HG03045 (cell line): ENCODE results near the gene MCUB.
"Not testable (repeated sequence)": the region's sequence is repeated elsewhere in the genome, so short reads cannot be mapped to it uniquely, and the experiment has no call there.

Source experiments
- ATAC-seq: cut with Tn5 transposase; IDR thresholded peaks from one replicate; pipeline ENCODE4 v1.9.1; 2021; ENCODE audit warnings: mild to moderate bottlenecking, moderate library complexity; ENCODE audit not compliant: unreplicated experiment

The MCUB gene

DNA sequence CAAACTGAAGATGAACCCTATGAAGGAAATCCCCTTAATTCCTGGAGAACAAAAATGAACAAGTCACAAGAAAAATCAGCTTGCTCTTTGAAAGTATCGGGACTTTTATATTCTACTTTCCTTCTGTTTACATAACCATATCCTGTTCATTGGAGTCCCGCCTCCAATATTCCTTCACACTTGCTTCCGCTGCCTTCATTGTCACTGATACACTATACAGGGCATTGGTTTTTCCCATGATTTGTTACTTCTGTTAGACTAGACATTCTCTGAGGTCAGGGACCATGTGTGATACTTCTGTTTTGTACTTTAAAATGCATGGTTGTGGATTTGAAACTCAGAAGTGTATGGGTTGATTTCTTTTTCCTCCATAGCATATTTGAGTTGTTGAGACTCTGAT is 18.8 kb downstream of the MCUB start:
- ATAC-seq, result no peak

DNA sequence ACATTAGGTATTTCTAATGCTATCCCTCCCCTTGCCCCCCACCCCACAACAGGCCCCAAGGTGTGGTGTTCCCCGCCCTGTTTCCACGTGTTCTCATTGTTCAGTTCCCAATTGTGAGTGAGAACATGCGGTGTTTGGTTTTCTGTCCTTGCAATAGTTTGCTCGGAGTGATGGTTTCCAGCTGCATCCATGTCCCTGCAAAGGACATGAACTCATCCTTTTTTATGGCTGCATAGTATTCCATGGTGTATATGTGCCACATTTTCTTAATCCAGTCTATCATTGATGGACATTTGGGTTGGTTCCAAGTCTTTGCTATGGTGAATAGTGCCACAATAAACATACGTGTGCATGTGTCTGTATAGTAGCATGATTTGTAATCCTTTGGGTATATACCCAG is 20.0 kb downstream of the MCUB start:
- ATAC-seq, result not testable (repeated sequence)

DNA sequence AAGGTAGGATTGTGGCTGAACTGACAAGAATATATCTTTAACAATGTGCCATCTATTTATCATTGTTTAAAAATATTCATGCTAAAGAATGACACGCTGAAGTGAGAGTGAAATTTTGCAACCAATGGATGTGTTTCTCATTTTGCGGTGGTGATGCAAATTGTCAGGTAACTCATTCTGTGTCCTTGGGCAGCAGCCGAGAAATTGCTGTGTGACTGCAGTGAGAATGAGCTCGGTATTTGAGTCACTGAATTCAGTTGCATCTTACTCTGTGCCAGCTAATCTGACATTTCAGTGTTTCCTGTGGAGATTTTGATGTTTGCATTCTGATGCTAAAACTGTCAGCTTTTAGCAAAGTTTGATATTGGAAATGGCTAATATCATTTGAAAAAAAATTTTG is 28.1 kb downstream of the MCUB start:
- peak; percentile 98 for ATAC-seq

DNA sequence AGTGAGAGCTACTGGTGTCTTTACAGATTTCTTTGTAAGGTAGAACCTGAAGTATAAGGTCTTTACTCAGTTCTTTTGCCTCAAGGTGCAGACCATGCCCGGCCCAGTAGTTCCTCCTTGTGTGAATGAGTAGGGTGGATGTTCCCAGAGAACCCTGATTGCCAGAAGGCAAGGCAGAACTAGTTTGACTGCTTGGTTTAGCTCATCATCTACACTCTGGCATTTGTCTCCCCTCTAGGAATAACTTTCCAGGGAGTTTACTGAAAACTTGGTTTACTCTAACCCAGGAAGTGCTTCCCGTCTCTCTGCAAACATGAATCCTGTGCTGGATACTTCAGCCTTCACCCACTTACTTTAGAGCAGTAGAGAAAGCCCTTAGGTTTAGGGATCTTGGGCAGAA is 29.1 kb downstream of the MCUB start:
- no peak for ATAC-seq

DNA sequence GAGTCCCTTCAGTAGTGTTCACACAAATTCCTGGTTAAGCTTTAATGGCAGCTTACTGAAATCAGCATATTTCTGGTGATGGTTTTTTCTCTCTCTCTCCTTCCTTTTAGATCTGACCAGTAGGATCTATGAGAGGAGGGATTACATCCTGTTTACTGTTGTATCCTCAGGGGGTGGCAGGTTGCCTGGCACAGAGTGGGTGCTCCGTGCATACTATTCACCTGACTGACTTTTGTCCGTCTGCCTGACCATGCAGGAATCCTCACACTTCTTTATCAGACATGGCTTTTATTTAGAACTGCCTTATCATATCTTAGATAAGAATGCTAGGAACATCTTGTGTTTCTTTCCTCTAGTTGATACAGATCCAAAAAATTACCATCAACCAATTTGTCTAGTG is 29.6 kb downstream of the MCUB start:
- no peak for ATAC-seq

DNA sequence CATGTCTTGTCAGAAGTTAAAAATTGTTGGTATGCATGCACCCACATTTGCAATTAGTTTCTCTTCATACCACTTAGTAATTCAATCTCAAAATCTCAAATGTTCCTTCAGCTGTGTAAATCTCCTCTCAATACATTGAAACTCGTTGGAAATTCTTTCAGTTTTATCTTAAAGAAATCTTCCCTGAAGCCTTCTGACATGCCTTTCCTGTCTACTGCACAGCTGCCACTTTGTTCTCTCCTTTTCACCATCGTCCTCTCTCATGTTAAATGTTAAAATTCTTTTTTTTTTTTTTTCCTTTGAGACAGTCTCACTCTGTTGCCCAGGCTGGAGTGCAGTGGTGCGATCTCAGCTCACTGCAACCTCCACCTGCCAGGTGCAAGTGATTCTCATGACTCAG is 30.9 kb downstream of the MCUB start:
- no peak for ATAC-seq

DNA sequence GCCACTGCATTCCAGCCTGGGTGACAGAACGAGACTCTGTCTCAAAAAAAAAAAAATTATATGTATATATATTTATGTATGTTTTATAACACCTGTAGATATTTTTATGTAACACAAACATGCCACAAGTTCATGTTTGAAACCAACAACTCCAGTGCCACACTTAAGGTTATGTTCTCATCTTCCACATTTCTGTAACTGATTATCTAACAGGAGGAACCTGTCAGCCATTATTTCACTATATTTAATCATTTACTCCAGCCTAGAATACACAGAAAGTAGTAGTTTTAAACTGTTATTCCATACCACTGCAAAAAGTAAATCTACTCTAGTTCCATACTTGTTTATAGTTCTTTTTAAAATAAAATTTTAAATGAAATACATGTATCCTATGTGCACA is 32.3 kb downstream of the MCUB start:
- no peak for ATAC-seq

DNA sequence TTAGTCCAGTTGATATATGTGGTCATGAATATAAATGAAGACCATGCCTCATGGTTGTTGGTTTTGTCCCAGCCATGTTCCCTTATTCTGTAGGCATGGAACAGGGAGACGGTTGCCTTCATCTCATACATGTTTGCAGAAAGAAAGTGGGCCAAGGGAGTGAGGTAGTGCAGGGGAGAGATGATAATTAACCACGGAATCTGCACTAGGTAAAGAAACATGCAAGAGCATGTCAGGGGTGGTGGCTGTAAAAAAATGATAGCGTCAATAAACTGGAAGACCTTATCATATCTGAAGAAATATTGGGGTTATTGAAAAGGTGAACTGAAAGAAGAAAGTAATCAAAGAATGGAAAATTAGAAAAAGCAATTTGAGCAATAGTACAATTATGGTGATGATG is 35.1 kb downstream of the MCUB start:
- ATAC-seq, result not testable (repeated sequence)

DNA sequence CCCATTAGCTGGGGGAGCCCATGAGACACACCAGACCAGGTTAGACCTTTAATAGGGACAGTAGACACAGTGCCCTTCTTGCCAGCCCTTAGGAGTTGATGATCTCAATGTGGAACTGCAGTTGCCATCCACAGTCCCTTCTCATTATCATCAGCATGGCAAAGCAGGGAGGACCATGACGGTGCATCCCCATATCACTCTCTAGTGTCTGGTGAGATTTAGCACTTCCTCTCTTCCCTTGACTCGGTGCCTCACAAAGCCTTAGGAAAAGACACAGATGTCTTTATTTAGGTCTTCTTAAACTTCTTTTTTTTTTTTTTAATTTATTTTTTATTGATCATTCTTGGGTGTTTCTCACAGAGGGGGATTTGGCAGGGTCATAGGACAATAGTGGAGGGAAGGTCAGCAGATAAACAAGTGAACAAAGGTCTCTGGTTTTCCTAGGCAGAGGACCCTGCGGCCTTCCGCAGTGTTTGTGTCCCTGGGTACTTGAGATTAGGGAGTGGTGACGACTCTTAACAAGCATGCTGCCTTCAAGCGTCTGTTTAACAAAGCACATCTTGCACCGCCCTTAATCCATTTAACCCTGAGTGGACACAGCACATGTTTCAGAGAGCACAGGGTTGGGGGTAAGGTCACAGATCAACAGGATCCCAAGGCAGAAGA is 36.5 kb downstream of the MCUB start:
- ATAC-seq, result not testable (repeated sequence)

DNA sequence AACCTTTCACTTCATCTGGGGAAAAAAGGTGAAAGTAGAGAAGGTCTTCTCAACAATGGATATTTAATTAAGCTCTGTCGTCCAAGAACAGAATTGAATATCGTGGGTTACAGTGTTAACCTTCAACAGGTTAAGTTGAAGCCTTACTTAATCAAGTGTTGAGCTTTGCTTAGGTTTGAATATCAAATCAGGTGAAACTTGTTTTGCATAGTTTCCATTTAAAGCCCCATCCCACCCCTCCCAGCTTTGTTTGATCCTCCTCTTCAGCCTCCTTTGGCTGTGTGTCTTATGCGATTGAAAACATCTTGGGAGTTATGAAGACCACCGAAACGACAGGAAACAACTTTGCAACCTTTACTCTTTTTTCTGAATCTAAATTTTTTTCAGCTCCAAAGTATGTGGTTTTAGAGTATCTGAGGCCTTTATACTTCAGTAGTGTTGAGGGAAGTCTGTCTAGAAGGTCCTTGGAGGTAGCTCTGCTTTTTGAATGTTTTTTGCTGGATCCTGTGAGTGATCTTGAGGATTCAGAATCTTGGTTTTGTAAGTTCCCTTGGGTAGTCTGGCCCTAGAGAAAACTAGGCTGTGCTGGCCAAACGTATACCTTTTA is 39.1 kb downstream of the MCUB start:
- no peak for ATAC-seq

DNA sequence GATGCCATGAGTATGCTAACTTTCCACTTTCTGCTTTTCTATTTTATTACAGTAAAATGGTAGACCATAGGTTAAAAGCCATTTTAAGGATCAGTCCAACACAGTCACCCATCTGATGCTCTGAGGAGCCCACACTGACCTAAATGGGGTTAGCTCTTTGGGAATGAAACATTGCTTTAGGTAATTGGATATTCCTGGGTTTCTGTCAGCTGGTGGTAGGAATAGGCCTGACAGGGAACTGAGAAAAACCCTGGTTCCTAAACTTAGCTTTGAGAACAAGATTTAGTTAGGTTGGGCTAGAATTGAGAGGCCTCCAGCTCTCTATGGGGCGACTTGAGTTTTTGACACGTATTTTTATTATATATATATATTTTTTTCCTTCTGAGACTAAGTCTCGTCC is 40.4 kb downstream of the MCUB start:
- ATAC-seq, result no peak

DNA sequence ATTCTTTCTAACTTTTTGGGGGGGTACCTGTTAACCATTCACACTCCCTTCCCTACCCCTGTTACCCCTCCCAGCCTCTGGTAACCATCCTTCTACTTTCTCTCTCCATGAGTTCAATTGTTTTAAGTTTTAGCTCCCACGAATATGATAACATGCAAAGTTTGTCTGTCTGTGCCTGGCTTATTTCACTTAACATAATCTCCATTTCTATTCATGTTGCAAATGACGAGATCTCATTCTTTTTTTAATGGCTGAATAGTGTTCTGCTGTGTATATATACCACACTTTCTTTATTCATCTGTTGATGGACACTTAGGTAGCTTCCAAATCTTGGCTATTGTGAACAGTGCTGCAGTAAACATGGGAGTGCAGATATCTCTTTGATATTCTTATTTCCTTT is 41.3 kb downstream of the MCUB start:
- ATAC-seq, result no peak

DNA sequence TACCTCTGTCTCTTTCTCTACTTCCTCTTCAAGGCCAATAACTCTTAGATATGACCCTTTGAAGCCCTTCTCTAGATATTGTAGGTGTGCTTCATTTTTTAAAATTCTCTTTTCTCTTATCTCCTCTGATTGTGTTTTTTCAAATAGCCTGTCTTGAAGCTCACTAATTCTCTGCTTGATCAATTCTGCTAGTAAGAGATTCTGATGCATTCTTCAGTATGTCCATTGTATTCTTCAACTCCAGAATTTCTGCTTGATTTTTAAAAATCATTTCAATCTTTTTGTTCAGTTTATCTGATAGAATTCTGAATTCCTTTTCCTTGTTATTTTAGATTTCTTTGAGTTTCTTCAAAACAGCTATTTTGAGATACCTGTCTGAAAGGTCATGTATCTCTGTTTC is 47.9 kb downstream of the MCUB start:
- ATAC-seq, result no peak

DNA sequence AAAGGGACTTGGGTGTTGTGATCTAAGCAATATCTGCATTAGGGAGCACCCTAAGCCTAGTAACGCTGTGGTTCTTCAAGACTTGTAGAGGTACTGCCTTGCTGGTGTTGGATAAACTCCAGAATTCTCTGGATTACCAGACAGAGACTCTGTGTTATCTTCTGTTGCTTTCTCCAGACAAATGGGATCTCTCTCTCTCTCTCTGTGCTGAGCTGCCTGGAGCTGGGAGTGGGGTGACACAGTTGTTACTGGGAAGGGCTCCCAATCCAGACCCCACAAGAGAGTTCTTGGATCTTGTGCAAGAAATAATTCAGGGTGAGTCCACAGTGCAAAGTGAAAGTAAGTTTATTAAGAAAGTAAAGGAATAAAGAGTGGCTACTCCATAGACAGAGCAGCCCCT is 48.8 kb downstream of the MCUB start:
- no peak for ATAC-seq

DNA sequence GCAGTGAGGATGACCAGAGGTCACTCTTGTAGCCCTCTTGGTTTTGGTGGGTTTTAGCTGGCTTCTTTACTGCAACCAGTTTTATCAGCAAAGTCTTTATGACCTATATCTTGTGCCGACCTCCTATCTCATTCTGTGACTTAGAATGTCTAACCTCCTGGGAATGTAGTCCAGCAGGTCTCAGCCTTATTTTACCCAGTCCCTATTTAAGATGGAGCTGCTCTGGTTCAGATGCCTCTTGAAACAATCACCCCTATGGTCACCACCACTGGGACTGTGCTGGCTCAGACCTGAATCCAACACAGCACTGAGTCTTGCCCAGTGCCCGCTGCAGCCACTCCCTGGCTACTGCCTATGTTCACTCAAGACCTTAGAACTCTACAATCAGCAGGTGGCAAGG is 49.4 kb downstream of the MCUB start:
- ATAC-seq, result no peak

DNA sequence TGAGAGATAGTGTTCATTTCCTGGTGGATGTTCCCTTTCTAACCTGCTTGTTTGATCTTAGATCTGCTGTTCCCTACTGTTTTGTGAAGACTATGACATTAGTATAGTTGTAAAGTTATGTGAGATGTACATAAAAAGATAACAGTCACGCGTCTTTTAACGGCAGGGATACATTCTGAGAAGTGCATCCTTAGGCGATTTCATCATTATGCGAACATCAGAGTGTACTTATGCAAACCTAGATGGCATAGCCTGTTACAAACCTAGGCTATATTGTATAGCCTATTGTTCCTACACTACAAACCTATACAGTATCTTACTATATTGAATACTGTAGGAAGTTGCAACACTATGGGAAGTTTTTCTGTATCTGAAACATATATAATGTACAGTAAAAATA is 50.4 kb downstream of the MCUB start:
- ATAC-seq, result no peak

DNA sequence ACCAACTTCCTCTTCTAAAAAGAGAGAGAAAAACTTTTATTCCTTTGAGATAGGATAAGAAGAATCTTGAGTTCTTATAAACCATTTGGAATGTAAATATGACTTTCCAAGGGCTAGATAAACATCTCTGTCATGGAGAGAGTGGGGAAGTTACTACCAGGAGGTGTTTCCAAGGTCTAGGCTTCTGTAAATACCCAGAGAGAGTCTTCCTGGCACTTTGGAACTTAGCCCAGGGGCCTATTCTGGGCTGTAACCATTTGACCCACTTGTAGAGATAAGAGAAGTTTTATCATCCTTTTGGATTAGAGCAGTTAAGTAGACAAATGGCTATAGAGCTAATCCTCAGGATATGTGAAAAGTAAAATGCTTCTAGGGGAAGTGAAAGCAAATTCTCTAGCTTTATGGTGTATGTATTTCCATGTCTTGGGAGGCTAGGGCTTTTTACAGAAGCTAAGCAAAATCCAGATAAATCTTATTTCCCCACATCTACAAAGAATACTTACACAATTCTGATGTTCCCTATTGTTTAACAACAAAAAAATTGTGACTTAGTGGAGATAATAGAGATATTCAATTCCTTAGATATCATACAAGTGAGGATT is 51.1 kb downstream of the MCUB start:
- no peak for ATAC-seq

DNA sequence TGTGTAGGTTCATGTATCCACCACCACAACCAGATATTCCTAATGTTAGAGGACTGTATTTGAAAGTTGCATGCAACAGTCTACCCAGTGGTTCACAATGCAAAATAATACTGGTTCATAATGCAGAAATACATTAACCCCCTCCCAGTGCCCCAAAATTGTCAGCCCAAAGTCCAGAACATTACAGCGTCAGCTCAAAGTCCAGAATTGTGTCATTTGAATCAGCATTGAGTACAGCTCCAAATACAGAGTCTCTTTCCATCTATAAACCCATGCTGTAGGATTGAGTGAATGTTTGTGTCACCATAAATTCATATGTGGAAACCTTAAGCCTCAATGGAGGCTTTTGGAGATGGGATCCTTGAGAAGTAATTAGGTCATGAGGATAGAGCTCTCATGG is 54.0 kb downstream of the MCUB start:
- ATAC-seq, result no peak

DNA sequence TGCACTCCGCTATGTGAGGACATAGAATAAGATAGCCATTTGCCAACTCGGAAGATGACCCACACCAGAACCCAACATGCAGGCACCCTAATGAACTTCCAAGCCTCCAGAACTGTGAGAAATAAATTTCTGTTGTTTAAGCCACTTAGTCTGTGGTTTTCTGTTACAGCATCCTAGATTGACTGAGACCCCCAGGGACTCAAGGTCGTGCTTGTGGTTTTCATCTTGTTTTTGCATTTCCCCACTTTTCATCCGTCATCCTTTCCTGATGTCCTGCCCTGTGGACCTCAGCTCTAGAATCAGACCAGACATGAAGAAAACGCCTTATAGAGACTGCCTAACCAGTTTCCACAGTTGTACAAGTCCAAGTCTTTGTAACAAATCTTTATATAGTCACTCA is 54.4 kb downstream of the MCUB start:
- ATAC-seq, result no peak

DNA sequence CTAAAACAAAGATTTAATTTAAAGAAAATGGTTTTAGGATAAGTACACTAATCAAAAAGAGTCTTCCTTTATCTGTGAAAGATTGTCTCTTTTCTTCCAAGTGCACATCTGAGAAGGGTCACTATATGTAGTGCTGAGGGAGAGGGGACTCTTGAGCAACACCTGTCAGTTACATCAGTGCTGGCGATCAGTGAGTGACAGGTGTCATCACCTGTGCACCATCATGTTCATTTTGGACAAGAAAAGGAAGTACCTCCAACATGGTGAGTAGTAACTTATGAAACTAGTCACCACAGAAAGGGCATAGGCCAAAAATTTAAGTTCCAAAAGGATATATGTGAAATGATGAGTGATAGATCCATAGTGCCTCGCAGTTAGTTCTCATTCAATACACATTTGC is 55.7 kb downstream of the MCUB start:
- ATAC-seq, result no peak

DNA sequence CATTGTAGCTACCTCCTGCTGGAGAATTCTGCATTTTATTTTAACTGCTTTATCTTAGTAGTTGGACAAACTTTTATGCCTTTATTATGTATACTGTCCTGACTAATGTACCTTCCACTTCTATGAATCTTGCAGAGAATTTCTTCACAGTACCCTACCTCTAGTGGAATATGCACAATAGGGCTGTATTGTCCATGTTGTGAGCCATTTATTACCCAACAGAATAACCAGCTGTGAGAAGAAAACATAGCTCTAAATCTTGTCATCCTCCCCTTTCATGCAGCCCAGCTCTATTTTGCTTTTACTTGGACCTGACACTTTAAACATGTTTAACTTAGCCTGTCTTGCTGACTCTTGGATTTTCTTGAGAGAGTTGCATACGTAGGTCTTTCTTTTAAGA is 56.2 kb downstream of the MCUB start:
- no peak for ATAC-seq

DNA sequence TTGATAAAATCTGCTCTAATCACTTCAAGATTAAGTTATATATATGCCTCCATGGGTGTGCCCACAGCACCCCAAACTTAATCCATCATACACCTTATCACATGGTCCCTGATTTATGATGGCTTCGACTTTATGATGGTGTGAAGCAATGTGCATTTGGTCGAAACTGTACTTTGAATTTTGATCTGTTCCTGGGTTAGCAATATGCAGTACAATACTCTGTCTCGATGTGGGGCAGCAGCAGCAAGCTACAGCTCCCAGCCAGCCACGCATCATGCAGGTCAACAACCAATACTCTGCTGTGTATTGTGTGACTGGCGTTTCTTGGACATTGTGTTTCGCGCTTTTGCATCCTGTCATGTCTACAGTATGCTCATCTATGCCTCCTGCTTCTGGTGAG is 62.6 kb downstream of the MCUB start:
- ATAC-seq, result no peak

DNA sequence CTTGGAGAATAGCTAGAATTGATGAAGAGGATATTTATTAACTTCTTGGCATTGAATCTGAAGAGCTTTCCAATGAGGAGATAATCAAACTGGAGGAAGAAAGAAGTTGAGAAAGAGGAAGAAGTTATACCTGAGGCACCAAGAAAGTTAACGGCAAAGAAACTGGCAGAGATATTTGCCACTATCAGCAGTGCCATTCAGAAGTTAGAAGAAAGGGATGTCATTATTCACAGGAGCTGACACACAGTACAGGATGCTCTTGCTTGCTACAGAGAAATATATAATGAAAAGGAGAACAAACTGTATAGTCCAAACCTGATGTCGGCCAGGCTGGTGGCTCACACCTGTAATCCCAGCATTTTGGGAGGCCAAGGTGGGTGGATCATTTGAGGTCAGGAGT is 64.5 kb downstream of the MCUB start:
- no peak for ATAC-seq
